HepG2 (cell line): ENCODE results near the gene F12. TPM values are rescaled to one million over a fixed set of nuclear protein-coding genes. Genes with fewer than 3 reads are reported as not detected.

Experiments
- BHLHE40 ChIP-seq: IDR thresholded peaks from 2 replicates; pipeline ENCODE4 v1.6.1; 2011; ENCODE audit warnings: low read length, improper control_type of control experiment
- CENPT ChIP-seq: sonication (generic); formaldehyde crosslinking; IDR thresholded peaks from 2 replicates; pipeline ENCODE4 v1.8.0; 2022; ENCODE audit warnings: low read depth, mild to moderate bottlenecking, moderate library complexity, missing genetic modification reagents
- ELF1 ChIP-seq: sonication (generic); formaldehyde crosslinking; IDR thresholded peaks from 2 replicates; pipeline ENCODE4 v1.4.0; 2020; ENCODE audit warnings: missing genetic modification reagents
- FOXP1 ChIP-seq, 2 experiments: fragments of 450-650 bp in 1 of 2; IDR thresholded peaks; 2 replicates each; pipeline ENCODE4 v1.6.1; 2017 to 2018; ENCODE audit warnings: antibody characterized with exemption in 1 of 2
- GLMP ChIP-seq: sonication (generic); formaldehyde crosslinking; IDR thresholded peaks from 2 replicates; pipeline ENCODE4 v1.9.0; 2021; ENCODE audit warnings: missing genetic modification reagents, mild to moderate bottlenecking, borderline replicate concordance
- HMGXB4 ChIP-seq, 2 experiments: sonication (generic) in 1 of 2; formaldehyde crosslinking in 1 of 2; IDR thresholded peaks; 2 replicates each; pipeline versions ENCODE4 v1.4.0 to v1.6.1; 2018 to 2020; ENCODE audit warnings: missing genetic modification reagents in 2 of 2, borderline replicate concordance in 1 of 2, low read depth in 1 of 2, mild to moderate bottlenecking in 1 of 2, missing biosample characterization in 1 of 2
- JUNB ChIP-seq: sonication (generic); formaldehyde crosslinking; IDR thresholded peaks from 2 replicates; pipeline ENCODE4 v1.8.0; 2022; ENCODE audit warnings: missing genetic modification reagents, mild to moderate bottlenecking, borderline replicate concordance
- MEIS2 ChIP-seq: sonication (generic); formaldehyde crosslinking; IDR thresholded peaks from 2 replicates; pipeline ENCODE4 v1.9.0; 2021; ENCODE audit warnings: mild to moderate bottlenecking, missing genetic modification reagents
- MTF1 ChIP-seq: sonication (generic); formaldehyde crosslinking; IDR thresholded peaks from 2 replicates; pipeline ENCODE4 v1.5.0; 2020; ENCODE audit warnings: missing genetic modification reagents
- MXD1 ChIP-seq: sonication (generic); formaldehyde crosslinking; IDR thresholded peaks from 2 replicates; pipeline ENCODE4 v1.4.0; 2020; ENCODE audit warnings: mild to moderate bottlenecking, missing genetic modification reagents
- RAD51 ChIP-seq: fragments of 450-650 bp; IDR thresholded peaks from 2 replicates; pipeline ENCODE4 v1.6.1; 2016; ENCODE audit warnings: borderline replicate concordance
- REL ChIP-seq: sonication (generic); formaldehyde crosslinking; conservative IDR thresholded peaks from 2 replicates; pipeline ENCODE4 v1.8.0; 2022; ENCODE audit warnings: mild to moderate bottlenecking, missing genetic modification reagents, moderate library complexity
- RFXAP ChIP-seq: sonication (generic); formaldehyde crosslinking; IDR thresholded peaks from 2 replicates; pipeline ENCODE4 v1.4.0; 2020; ENCODE audit warnings: missing genetic modification reagents, borderline replicate concordance
- SALL1 ChIP-seq: sonication (generic); formaldehyde crosslinking; IDR thresholded peaks from 2 replicates; pipeline ENCODE4 v1.8.0; 2022; ENCODE audit warnings: mild to moderate bottlenecking, missing genetic modification reagents
- SKIL ChIP-seq: sonication (generic); formaldehyde crosslinking; IDR thresholded peaks from 2 replicates; pipeline ENCODE4 v1.8.0; 2022; ENCODE audit warnings: missing genetic modification reagents, mild to moderate bottlenecking, moderate library complexity, borderline replicate concordance
- SOX5 ChIP-seq: IDR thresholded peaks from 2 replicates; pipeline ENCODE4 v1.6.1; 2016; ENCODE audit warnings: borderline replicate concordance
- SSRP1 ChIP-seq: IDR thresholded peaks from 2 replicates; pipeline ENCODE4 v1.6.1; 2016; ENCODE audit warnings: control low read depth
- ZBTB20 ChIP-seq: sonication (generic); formaldehyde crosslinking; IDR thresholded peaks from 2 replicates; pipeline ENCODE4 v1.8.1; 2023; ENCODE audit warnings: missing genetic modification reagents, low read depth, mild to moderate bottlenecking, borderline replicate concordance
- ZFP1 ChIP-seq: IDR thresholded peaks from 2 replicates; pipeline ENCODE4 v1.6.1; 2016
- ZNF12 ChIP-seq: sonication (generic); formaldehyde crosslinking; IDR thresholded peaks from 2 replicates; pipeline ENCODE4 v1.5.0; 2020; ENCODE audit warnings: missing genetic modification reagents
- ZNF121 ChIP-seq: sonication (generic); formaldehyde crosslinking; IDR thresholded peaks from 2 replicates; pipeline ENCODE4 v1.5.0; 2020; ENCODE audit warnings: mild to moderate bottlenecking, missing genetic modification reagents
- ZNF260 ChIP-seq: sonication (generic); formaldehyde crosslinking; IDR thresholded peaks from 2 replicates; pipeline ENCODE4 v1.4.0; 2020; ENCODE audit warnings: missing genetic modification reagents, low read depth, mild to moderate bottlenecking, borderline replicate concordance
- ZNF33A ChIP-seq: sonication (generic); formaldehyde crosslinking; IDR thresholded peaks from 2 replicates; pipeline ENCODE4 v1.5.1; 2020; ENCODE audit warnings: missing genetic modification reagents, mild to moderate bottlenecking, moderate library complexity, borderline replicate concordance
- ZNF33B ChIP-seq: sonication (generic); formaldehyde crosslinking; IDR thresholded peaks from 2 replicates; pipeline ENCODE4 v1.5.1; 2020; ENCODE audit warnings: mild to moderate bottlenecking, missing genetic modification reagents
- ZSCAN30 ChIP-seq: sonication (generic); formaldehyde crosslinking; IDR thresholded peaks from 2 replicates; pipeline ENCODE4 v1.5.0; 2020; ENCODE audit warnings: mild to moderate bottlenecking, missing genetic modification reagents
- ZZZ3 ChIP-seq: sonication (generic); formaldehyde crosslinking; IDR thresholded peaks from 2 replicates; pipeline ENCODE4 v1.4.0; 2020; ENCODE audit warnings: missing genetic modification reagents, mild to moderate bottlenecking, borderline replicate concordance
- polyA plus RNA-seq, 8 experiments: library from polyadenylated mRNA; depleted of rRNA in 3 of 8; stranded (reverse) in 7 of 8; unstranded in 1 of 8; fragments of >200 nt; fragmentation: Illumina TruSeq in 4 of 8; extraction: Trizol in 4 of 8; gene quantifications; 2 replicates each; pipeline versions ENCODE4 v1.2.1 to v1.2.3, GENCODE V29; 2011 to 2016; ENCODE audit warnings: low read depth in 4 of 8, missing spikeins in 1 of 8, mixed read lengths in 1 of 8; ENCODE audit not compliant: insufficient read depth in 1 of 8
- total RNA-seq, 5 experiments: library from RNA; depleted of rRNA; stranded (reverse); fragments of >200 nt; fragmentation: Illumina TruSeq; extraction: Trizol; gene quantifications; 2 replicates each; pipeline ENCODE4 v1.2.3, GENCODE V29; 2016; ENCODE audit warnings: low read depth in 1 of 5

F12 gene
- total and polyA plus RNA-seq, 2 of the 13 experiments (the other 11 are each of a cell fraction or from before 2014, with no cell fraction given), result 2.5 to 3.0 TPM

- TF ChIP-seq HMGXB4 (CRISPR knock-in tag; IDR thresholded peaks at IDR 0.05; ENCODE audit: borderline replicate concordance in 1 of 2, low read depth in 1 of 2) (peak; percentile 97 to 98; a peak in 3 of 4 replicates), MXD1 (CRISPR knock-in tag) (no peak; the same call in none of the 2 replicates), FOXP1 (IDR thresholded peaks at IDR 0.05) (no peak), FOXP1 (CRISPR knock-in tag; IDR thresholded peaks at IDR 0.05) (no peak), RAD51 (no peak), ZFP1 (CRISPR knock-in tag) (no peak), ZNF33B (CRISPR knock-in tag) (0 out of 2 replicates have a peak, but pooled peaks have one; percentile 72), SALL1 (CRISPR knock-in tag) (peak; percentile 54), RFXAP (CRISPR knock-in tag) (no peak), ZNF33A (no peak), ZNF121 (CRISPR knock-in tag) (peak; percentile 53; the same call in 1 of the 2 replicates), SOX5 (CRISPR knock-in tag) (peak; percentile 25; the same call in 1 of the 2 replicates), GLMP (CRISPR knock-in tag) (no peak), ZSCAN30 (CRISPR knock-in tag) (peak; percentile 63; the same call in 1 of the 2 replicates), CENPT (CRISPR knock-in tag) (peak; percentile 12; the same call in 1 of the 2 replicates), ZNF260 (no peak), ZZZ3 (CRISPR knock-in tag) (no peak), REL (CRISPR knock-in tag) (no peak), ZBTB20 (CRISPR knock-in tag) (no peak), MTF1 (CRISPR knock-in tag) (no peak), BHLHE40 (peak; percentile 72), SSRP1 (CRISPR knock-in tag) (no peak), MEIS2 (CRISPR knock-in tag) (no peak; the same call in none of the 2 replicates), ELF1 (peak; percentile 70), SKIL (CRISPR knock-in tag) (peak; percentile 49), ZNF12 (CRISPR knock-in tag) (no peak), JUNB (CRISPR knock-in tag) (no peak)
Measured at GRCh38 chr5:177455036-177455660, 45.8 kb upstream of the F12 start (continued).
